ENCODE data around the gene ATP23.

The ATP23 gene

DNA sequence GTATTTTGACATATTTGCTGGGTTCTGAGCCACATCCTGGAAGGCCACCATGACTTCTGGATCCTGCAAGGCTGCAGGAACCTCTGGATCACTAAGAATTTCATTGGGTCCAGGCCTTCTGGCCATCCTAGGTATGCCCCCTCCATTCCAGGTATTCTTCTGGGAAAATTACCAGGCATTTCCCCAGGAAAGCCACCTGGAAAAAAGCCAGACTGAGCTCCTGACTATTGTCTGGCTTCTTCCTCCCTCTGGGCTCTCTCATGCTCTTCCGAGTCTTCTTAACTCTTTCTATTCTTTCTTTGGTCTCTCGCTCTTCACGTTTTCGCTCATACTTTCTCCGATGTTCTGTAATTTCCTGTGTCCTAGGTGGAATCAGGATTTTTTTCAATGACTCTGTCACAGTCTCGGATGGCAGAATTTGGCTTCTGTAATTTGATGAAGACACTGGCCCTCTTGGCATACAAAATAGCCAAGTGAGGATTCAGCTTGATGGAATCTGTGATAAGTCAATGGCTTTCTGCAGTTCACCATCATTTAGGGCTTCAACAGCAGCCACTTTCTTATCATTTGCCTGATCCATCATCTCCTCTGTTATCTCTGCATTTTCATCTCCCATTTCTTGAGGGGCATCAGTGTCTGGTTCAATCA is 42.6 kb downstream of the ATP23 start:
- no peak for DNase-seq

DNA sequence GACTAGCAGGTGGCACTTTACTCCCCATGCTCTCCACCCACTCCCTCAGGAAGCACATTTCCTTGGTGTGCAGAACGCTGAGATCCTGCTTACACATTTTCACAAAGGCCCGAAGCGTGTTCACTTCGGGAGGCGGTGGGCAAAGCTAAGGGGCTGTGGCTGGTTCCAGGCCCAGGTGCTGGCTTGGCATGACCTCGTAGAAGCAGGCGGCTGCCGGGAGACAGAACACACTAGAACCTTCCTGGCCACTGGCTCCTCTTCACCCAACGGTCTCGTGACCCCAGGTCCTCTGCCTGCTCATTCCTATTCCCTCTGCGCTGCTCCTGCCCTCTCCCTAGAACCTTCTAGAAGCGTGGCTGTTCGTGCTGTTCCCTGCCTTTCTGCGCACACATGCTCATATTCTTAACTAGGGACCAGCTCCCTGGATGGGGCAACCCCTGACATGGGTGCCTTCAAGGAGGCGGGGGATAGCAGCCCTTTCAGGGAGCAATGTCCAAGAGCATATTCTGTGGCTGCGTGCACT is 43.3 kb downstream of the ATP23 start:
- no peak for DNase-seq

DNA sequence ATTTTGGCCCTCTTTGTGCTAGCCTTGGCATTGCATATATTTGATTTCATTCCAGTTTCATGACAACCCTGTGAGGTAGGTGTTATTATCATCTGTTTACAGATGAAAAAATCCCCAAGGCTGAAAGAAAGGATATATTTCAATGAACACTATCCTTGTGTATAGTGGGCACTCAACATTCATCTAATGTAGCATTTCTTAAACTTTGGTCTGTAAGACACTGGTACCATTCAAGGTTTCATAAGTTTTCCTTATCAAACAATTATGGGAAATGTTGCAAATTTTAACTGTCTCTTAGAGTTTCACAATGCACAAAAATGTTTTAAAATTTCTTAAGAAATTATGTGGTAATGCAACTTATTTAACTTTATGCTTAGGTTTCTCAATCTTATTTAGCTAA is 44.3 kb downstream of the ATP23 start:
- no peak for DNase-seq

DNA sequence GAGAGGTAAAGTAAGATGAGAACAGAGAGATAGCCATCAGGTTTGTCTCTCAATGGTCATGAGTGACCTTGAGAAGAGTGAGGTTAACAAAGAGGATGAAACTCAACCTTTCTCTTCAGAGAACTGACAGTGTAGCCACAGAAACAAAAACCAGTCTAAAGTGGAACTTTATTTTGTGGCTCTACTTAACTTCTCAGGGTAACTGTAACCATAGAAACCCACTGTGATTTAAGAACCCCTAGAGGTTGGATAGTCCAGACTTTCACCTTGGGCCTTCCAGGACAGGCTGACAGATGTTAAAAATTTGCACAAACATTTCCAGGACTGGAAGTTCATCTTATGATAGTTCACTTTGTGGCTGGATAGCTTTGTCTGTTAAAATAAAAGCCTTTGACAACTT is 48.5 kb downstream of the ATP23 start:
- DNase-seq = no peak

DNA sequence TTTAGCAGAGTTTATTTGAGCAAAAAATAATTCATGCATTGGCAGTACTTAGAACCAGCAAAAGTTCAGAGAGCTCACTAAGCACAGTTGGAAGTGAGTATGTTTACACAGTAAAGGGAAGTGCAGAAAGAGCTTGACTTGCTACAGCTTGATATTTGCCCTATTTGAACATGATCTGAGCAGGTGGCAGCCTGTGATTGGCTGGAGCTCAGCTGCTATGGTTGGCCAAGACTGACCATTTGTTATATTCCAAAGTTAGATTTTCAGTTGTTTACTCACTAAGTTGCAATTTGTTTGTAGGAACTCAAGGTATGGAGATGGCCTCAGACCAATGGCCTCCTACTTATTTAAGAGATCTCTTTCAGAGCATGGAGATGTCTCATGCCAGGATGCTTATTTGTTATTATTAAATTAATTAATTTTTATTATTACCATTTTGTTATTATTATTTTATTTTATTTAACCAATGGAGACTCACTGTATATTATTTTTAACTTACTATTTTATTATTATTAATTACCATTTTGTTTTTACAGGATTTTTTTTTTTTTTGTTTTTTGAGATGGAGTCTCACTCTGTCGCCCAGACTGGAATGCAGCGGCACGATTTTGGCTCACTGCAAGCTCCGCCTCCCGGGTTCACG is 49.0 kb downstream of the ATP23 start:
- no peak for DNase-seq

DNA sequence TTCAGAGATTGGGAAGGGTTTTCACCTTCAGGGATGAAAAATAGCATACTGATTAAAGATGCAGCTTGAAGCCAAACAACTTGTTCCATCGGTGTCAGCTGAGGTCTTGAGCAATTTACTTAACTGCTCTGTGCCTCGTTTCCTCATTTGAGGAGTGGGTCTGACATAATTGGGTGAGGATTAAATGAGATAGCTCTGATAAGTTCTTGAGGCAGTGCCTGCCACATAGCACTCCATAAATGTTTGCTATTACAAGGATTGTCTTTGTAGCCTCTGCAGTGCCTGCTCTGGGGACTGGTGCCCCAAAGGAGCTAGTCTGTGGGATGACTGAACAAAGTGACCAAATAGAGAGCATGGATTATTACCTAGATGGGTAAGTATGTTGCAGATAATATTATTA is 50.6 kb downstream of the ATP23 start:
- no peak for DNase-seq

DNA sequence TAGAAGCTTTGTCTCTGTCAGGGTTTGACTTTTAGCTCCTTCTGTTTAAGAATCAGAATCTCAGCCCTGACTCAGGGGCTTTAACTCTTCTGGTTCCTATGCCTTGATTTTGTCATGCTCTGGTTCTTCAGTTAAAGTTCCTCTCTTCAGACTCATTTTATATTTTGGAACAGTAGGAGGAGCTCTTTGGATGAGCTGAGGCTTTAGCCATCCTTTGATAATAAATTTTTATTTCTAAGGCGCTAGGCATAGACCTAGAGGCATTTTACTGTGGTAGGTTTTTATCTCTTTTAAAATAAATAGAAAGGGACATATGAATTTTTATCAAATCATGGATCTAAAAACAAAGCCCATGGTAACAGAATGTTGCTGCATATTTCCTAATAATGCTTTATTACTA is 51.7 kb downstream of the ATP23 start:
- no peak for DNase-seq

DNA sequence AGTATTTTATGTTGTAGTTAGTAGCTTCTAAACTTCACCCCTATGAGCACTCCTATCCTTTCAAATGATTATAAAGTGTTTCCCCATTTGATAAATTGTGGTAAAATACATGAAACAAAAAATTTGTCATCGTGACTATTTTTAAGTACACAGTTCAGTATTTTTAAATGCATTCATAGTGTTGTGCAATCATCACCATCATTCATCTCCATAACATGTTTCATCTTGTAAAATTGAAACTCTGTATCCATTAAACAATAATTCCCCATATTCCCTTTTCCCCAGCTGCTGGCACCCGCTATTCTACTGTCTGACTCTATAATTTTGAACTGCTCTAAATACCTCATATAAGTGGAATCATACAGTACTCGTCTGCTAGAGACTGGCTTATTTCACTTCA is 52.5 kb downstream of the ATP23 start:
- no peak for DNase-seq

DNA sequence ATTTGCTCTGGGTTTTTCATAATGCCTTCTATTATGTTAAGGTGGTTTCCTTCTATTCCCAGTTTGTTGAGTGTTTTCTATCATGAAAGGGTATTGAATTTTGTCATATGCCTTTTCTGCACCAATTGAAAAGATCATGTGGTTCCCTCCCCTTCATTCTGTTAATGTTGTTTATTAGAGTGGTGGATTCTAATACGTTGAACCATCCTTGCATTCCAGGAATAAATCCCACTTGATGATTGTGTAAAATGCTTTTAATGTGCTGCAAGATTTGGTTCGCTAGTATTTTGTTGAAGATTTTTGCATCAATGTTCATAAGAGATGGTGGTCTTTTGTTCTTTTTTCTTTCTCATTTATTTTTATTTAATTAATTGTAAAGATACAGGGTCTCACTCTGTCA is 55.2 kb downstream of the ATP23 start:
- DNase-seq = no peak

DNA sequence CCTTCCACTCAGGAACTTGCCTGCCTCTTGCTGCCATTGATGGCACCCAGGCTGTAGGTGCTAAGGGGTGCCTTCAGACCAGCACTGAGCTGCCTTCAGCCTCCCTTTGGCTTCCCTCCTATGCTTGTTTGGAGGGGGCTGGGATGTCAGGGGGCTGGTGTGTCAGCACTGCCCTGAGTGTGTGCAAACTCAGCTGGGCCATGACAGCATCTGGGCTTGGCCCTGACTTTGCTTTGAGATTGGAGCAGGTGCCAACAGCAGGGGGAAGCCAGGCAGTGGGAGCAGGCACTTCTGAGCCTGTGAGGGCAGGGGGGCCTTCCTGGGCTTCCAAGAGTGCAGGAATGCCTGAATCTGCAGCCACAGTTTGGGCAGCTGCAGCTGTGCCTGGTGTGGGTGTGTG is 56.9 kb downstream of the ATP23 start:
- DNase-seq = no peak

DNA sequence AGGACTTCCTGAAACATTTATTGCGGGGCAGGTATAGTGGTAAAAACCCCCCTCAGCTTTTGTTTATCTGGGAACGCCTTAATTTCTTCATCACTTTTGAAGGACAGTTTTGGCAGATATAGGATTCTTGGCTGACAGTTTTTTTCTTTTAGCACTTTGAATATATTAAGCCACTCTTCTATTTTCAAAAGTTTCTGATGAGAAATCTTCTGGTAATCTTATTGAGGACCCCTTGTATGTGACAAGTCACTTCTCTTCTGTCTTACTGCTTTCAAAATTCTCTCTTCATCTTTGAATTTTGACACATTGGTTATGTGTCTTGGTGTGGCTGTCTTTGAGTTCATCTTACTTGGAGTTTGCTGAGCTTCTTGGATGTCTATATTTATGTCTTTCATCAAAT is 59.1 kb downstream of the ATP23 start:
- no peak for DNase-seq

DNA sequence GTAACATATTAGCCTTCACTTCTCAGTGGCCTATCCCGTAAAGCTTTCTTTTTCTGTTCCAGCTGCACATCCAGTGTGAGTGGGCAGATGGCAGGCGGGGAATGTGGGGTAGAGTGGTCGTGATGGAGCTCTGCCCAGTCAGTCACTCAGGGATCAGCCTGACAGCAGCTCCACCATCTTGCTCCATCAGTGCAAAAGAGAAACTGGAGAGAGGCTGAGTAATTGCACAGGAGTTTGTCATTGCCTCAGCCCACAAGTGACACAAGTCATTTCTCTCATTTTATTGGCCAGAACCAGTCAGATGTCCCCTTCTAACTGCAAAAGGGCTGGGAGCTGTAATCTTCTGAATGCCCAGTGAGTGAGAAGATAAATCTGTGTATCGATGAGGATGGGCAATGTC is 66.5 kb downstream of the ATP23 start:
- no peak for DNase-seq

DNA sequence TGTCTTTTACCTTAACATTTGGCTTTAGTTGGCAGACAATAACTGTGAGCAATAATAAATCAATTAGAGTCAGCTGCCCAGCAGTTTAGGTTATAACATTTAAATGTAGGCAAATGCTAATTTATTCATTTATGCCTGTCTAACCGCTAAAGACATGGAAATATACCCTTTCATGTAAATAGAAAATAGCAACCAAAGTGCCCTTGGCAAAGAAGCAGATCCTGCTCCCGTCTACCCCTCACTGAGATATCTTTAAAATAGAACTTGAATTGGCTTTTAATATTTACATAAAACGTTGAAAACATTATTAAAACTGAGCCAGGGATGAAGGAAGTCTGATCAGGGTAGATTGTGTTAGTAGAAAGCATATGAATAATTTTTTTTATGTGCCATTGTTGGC is 67.3 kb downstream of the ATP23 start:
- DNase-seq = no peak
